ENCODE measurements around the gene NCKAP5. TPM values are rescaled to one million over a fixed set of nuclear protein-coding genes. Genes with fewer than 3 reads are reported as not detected.

NCKAP5 gene
- total RNA-seq, 1 experiment from 2014 or later: 3.2 TPM

DNA sequence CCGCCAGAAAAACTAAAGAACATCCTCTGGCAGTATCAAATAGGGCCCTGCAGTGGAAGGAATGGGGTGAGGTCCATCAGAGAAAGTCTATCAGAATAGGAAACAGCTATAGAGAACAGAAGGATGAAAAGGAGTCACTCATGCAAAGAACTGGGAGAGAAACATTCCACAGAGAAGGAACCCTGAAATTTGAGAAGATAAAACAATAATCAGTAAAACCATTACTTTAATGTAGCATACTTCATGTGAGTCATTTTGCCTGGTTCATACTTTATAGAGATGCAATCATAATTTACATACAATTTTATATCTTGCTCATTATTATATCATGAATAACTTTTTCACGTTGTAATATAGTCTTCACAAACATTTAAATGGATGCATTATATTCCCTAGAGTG lies 402.2 kb downstream of the NCKAP5 start:
- H3K79me2 ChIP-seq (ENCODE audit: low read length): no peaks in the 10 kb centered on the region
- H3K9ac ChIP-seq (ENCODE audit: low read length): no peak overlapping the region
- no peaks in the 10 kb centered on the region for H3K9me3 ChIP-seq (ENCODE audit: low read length)
- peaks cover 20% of the 10 kb centered on the region for H3K4me1 ChIP-seq (ENCODE audit: insufficient read depth, low read length)
- H3K9me2 ChIP-seq (replicated peaks; ENCODE audit: low read length): no peaks in the 10 kb centered on the region
- H3K4me3 ChIP-seq (ENCODE audit: low read length): no peak overlapping the region
- ChIA-PET CTCF (interaction anchor here (0.7 to 2.0 kb wide), 2 partner anchors 619 to 735 kb away, joined by 5 to 6 read pairs; no protein-coding TSS in a partner anchor), POLR2A (ENCODE audit: unreplicated experiment) (interaction anchor here (0.5 to 0.6 kb wide), 2 partner anchors 441 to 498 kb away, joined by 3 read pairs; no protein-coding TSS in a partner anchor)
- DNase-seq (peak; percentile 45), ATAC-seq (peak; percentile 75)
- BruUV-seq (replicated peaks): no TSS peak
- H3K4me2 ChIP-seq (ENCODE audit: low read length): peak overlapping the region; percentile 49
- H4K20me1 ChIP-seq (ENCODE audit: low read length): no peaks in the 10 kb centered on the region
- H3K27me3 ChIP-seq (ENCODE audit: low read length): no peaks in the 10 kb centered on the region
- H3K36me3 ChIP-seq (ENCODE audit: low read depth, low read length): no peaks in the 10 kb centered on the region
- peak overlapping the region; percentile 63; the same call in 1 of the 2 replicates for H3K27ac ChIP-seq (ENCODE audit: low read length)
- H3F3A ChIP-seq (ENCODE audit: low read length, unreplicated experiment): no peaks in the 10 kb centered on the region
- intact Hi-C loops (cut with micrococcal nuclease): loop anchor here (1.0 to 10.0 kb wide), 3 partner anchors 371 to 750 kb away; partner anchors contain the start of gene GPR39
- TF ChIP-seq EZH2 (IDR thresholded peaks at IDR 0.05; ENCODE audit: low read length, unreplicated experiment) (no peak), CTCF (conservative IDR thresholded peaks at IDR 0.05; ENCODE audit: low read depth, low read length) (no peak), EZH2phosphoT487 (IDR thresholded peaks at IDR 0.05; ENCODE audit: borderline replicate concordance, low read length) (no peak)
- H2AFZ ChIP-seq (ENCODE audit: low read length): no peak overlapping the region

DNA sequence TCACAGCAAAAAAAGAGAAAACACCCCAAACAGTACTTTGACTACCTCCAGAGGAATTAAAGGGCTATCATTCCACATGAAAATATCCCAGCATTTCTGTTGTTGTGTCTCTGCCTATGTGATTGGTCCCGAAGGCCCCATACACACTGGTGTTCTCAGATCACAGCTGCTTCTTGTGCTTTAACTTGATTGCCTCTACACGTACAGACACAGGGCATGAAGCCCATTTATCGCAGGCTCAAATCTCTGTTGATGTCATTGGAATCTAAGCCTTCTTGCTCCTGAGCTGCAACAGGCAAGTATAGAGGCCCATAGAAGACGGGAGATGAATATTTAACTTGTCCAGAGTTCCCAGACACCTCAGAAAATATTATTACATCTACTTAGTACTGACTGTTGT lies 405.2 kb downstream of the NCKAP5 start:
- no peak for DNase-seq
- Histone ChIP-seq H3K79me2 (ENCODE audit: low read length) (no peaks in the 10 kb centered on the region), H4K20me1 (ENCODE audit: low read length) (no peaks in the 10 kb centered on the region), H3K9me3 (ENCODE audit: low read length) (no peaks in the 10 kb centered on the region), H3K4me1 (ENCODE audit: insufficient read depth, low read length) (peaks cover 20% of the 10 kb centered on the region), H2AFZ (ENCODE audit: low read length) (no peak overlapping the region), H3K4me3 (ENCODE audit: low read length) (no peak overlapping the region), H3K4me2 (ENCODE audit: low read length) (no peak overlapping the region), H3K9me2 (replicated peaks; ENCODE audit: low read length) (no peaks in the 10 kb centered on the region), H3K36me3 (ENCODE audit: low read depth, low read length) (no peaks in the 10 kb centered on the region), H3K9ac (ENCODE audit: low read length) (no peak overlapping the region), H3K27me3 (ENCODE audit: low read length) (no peaks in the 10 kb centered on the region), H3F3A (ENCODE audit: low read length, unreplicated experiment) (no peaks in the 10 kb centered on the region), H3K27ac (ENCODE audit: low read length) (no peak overlapping the region)
- ATAC-seq: no peak
- BruUV-seq (replicated peaks): no TSS peak
- TF ChIP-seq EZH2phosphoT487 (IDR thresholded peaks at IDR 0.05; ENCODE audit: borderline replicate concordance, low read length) (no peak), CTCF (conservative IDR thresholded peaks at IDR 0.05; ENCODE audit: low read depth, low read length) (no peak), EZH2 (IDR thresholded peaks at IDR 0.05; ENCODE audit: low read length, unreplicated experiment) (no peak)
- ChIA-PET CTCF (interaction anchor here (0.8 kb wide), 1 partner anchor 359 kb away, joined by 3 read pairs; no protein-coding TSS in a partner anchor), POLR2A (ENCODE audit: unreplicated experiment) (interaction anchor here (0.5 kb wide), 1 partner anchor 18 kb away, joined by 17 read pairs; no protein-coding TSS in a partner anchor)
- intact Hi-C loops (cut with micrococcal nuclease): loop anchor here (10.0 kb wide), 1 partner anchor 368 kb away; no protein-coding TSS in a partner anchor

- no peak overlapping the region for H3K9ac ChIP-seq (ENCODE audit: low read length)
- no peak overlapping the region for H3K4me2 ChIP-seq (ENCODE audit: low read length)
- no peaks in the 10 kb centered on the region for H3K9me2 ChIP-seq (replicated peaks; ENCODE audit: low read length)
- no TSS peak for BruUV-seq (replicated peaks)
- no peak overlapping the region for H3K27ac ChIP-seq (ENCODE audit: low read length)
- no peaks in the 10 kb centered on the region for H3F3A ChIP-seq (ENCODE audit: low read length, unreplicated experiment)
- no peak for TF ChIP-seq EZH2 (IDR thresholded peaks at IDR 0.05; ENCODE audit: low read length, unreplicated experiment)
- no peak for TF ChIP-seq EZH2phosphoT487 (IDR thresholded peaks at IDR 0.05; ENCODE audit: borderline replicate concordance, low read length)
- no peaks in the 10 kb centered on the region for H4K20me1 ChIP-seq (ENCODE audit: low read length)
- H2AFZ ChIP-seq (ENCODE audit: low read length): no peak overlapping the region
- no peak overlapping the region for H3K4me3 ChIP-seq (ENCODE audit: low read length)
- ChIA-PET CTCF (no interaction called here), POLR2A (ENCODE audit: unreplicated experiment) (no interaction called here)
- no peak for ATAC-seq
- no peaks in the 10 kb centered on the region for H3K9me3 ChIP-seq (ENCODE audit: low read length)
- no peak for DNase-seq
- 0 out of 2 replicates have a peak, but pooled peaks cover 3% of the 10 kb centered on the region for H3K36me3 ChIP-seq (ENCODE audit: low read depth, low read length)
- intact Hi-C loops (cut with micrococcal nuclease): no loop called here
- H3K79me2 ChIP-seq (ENCODE audit: low read length): no peaks in the 10 kb centered on the region
- no peaks in the 10 kb centered on the region for H3K27me3 ChIP-seq (ENCODE audit: low read length)
- no peaks in the 10 kb centered on the region for H3K4me1 ChIP-seq (ENCODE audit: insufficient read depth, low read length)
Observed at GRCh38 chr2:133158442-133158841, 409.8 kb downstream of the NCKAP5 start.

Data from PC-3 (cell line).